Upper lobe of left lung (tissue), 6 donors: ENCODE results near the gene ACOXL. TPM values are rescaled to one million over a fixed set of nuclear protein-coding genes. Genes with fewer than 3 reads are reported as not detected.
"Not testable (repeated sequence)": the region's sequence is repeated elsewhere in the genome, so short reads cannot be mapped to it uniquely, and the experiment has no call there.

ENCODE experiments used
- ATAC-seq, 2 donors: fragments of 200-7000 bp; cut with Tn5 transposase; one replicate each; pipeline ENCODE4 v1.9.1; 2022; ENCODE audit warnings: mild to moderate bottlenecking in 2 of 2, moderate library complexity in 2 of 2; ENCODE audit not compliant: low FRiP score in 2 of 2
- DNase-seq, 2 donors: peaks; one replicate each; pipeline ENCODE4 v3.0.0-alpha.2; 2019 to 2020
- H3K27ac ChIP-seq, 4 donors: fragments of 200-600 bp; sonication (generic); one replicate each; pipeline ENCODE4 v1.5.1; 2016 to 2019
- H3K27me3 ChIP-seq, 4 donors: fragments of 200-600 bp; sonication (generic); one replicate each; pipeline ENCODE4 v1.5.1; 2017 to 2019
- H3K36me3 ChIP-seq, 4 donors: fragments of 200-600 bp; sonication (generic); one replicate each; pipeline ENCODE4 v1.5.1; 2016 to 2019
- H3K4me1 ChIP-seq, 4 donors: fragments of 200-600 bp; sonication (generic); one replicate each; pipeline ENCODE4 v1.5.1; 2018 to 2019
- H3K4me3 ChIP-seq, 4 donors: fragments of 200-600 bp; sonication (generic); one replicate each; pipeline ENCODE4 v1.5.1; 2017 to 2019; ENCODE audit warnings: mild to moderate bottlenecking in 2 of 4, moderate library complexity in 1 of 4
- H3K9me3 ChIP-seq, 4 donors: fragments of 200-600 bp; sonication (generic); one replicate each; pipeline ENCODE4 v1.5.1; 2018 to 2019
- CTCF ChIP-seq, 6 experiments: fragments of 450-650 bp in 4 of 6; fragments of 200-600 bp in 2 of 6; sonication (generic) in 2 of 6; IDR thresholded peaks; one replicate each; pipeline ENCODE4 v1.5.1; 2016 to 2019; ENCODE audit warnings: antibody characterized with exemption in 6 of 6
- EP300 ChIP-seq, 4 donors: sonication (generic); formaldehyde crosslinking; IDR thresholded peaks; one replicate each; pipeline ENCODE4 v1.5.1; 2017; ENCODE audit warnings: antibody characterized with exemption in 4 of 4, control low read depth in 2 of 4
- POLR2A ChIP-seq, 4 donors: fragments of 450-650 bp; IDR thresholded peaks; one replicate each; pipeline ENCODE4 v1.5.1; 2016 to 2017; ENCODE audit warnings: antibody characterized with exemption in 4 of 4, mild to moderate bottlenecking in 2 of 4
- POLR2AphosphoS5 ChIP-seq, 2 donors: sonication (generic); formaldehyde crosslinking; IDR thresholded peaks; one replicate each; pipeline ENCODE4 v1.5.1; 2017; ENCODE audit warnings: antibody characterized with exemption in 2 of 2
- WGBS, 2 donors: methylation state at CpG; one replicate each; pipeline ENCODE4 v1.1.5; 2017 to 2018; 5-methylcytosine and 5-hydroxymethylcytosine counted together
- total RNA-seq, 6 donors: library from RNA; depleted of rRNA in 4 of 6; stranded (reverse); fragments of >200 nt in 4 of 6; gene quantifications; one replicate each; pipeline versions ENCODE4 v1.1.0 to v1.2.1, GENCODE V29; 2016 to 2021
- donor health status: DM: no; HTN: no; CAD: no; lungs with moderate emphysema.
- donor health status: DM: no; HTN: yes; CAD: no; lungs with severe emphysema.

The ACOXL gene
- total RNA-seq, 6 donors from 2014 or later, result 30.2 to 128 (median 38.0) TPM

GRCh38 chr2:110690083-110690965 is 42.0 kb upstream of the ACOXL start:
- H3K27me3 ChIP-seq, result no peaks in the 10 kb centered on the region
- H3K27ac ChIP-seq, result no peak overlapping the region
- no peaks in the 10 kb centered on the region for H3K36me3 ChIP-seq
- no peak overlapping the region for H3K4me3 ChIP-seq
- TF ChIP-seq CTCF (IDR thresholded peaks at IDR 0.05) (no peak), POLR2AphosphoS5 (IDR thresholded peaks at IDR 0.05) (no peak), EP300 (IDR thresholded peaks at IDR 0.05) (no peak), POLR2A (IDR thresholded peaks at IDR 0.05) (no peak)
- H3K4me1 ChIP-seq, result no peaks in the 10 kb centered on the region
- DNase-seq, result no peak
- no peak for ATAC-seq
- peaks cover 0 to 6% (median 4%) of the 10 kb centered on the region in 4 donors for H3K9me3 ChIP-seq
- WGBS, 2 donors, result 89 to 90% methylated on average over 4 of the region's 4 CpGs

GRCh38 chr2:110691612-110692258 is 40.6 kb upstream of the ACOXL start:
- Histone ChIP-seq H3K4me3 (no peak overlapping the region), H3K4me1 (no peaks in the 10 kb centered on the region), H3K27ac (no peak overlapping the region), H3K36me3 (no peaks in the 10 kb centered on the region), H3K9me3 (peaks cover 0 to 6% (median 4%) of the 10 kb centered on the region in 4 donors), H3K27me3 (no peaks in the 10 kb centered on the region)
- no peak for DNase-seq
- ATAC-seq, result no peak
- 91 to 97% methylated on average over 11 of the region's 11 CpGs for WGBS, 2 donors
- TF ChIP-seq POLR2A (IDR thresholded peaks at IDR 0.05) (no peak), CTCF (IDR thresholded peaks at IDR 0.05) (no peak), POLR2AphosphoS5 (IDR thresholded peaks at IDR 0.05) (no peak), EP300 (IDR thresholded peaks at IDR 0.05) (no peak)

GRCh38 chr2:110695146-110695898 is 37.1 kb upstream of the ACOXL start:
- not testable (repeated sequence) for H3K36me3 ChIP-seq, DNase-seq, H3K4me3 ChIP-seq, H3K9me3 ChIP-seq, H3K27me3 ChIP-seq, H3K27ac ChIP-seq, ATAC-seq, H3K4me1 ChIP-seq
- WGBS, 2 donors, result 29 to 40% methylated on average over 5 of the region's 5 CpGs

- H3K36me3 ChIP-seq, ATAC-seq, DNase-seq, H3K4me3 ChIP-seq, H3K9me3 ChIP-seq, H3K27ac ChIP-seq, H3K4me1 ChIP-seq, H3K27me3 ChIP-seq: not testable (repeated sequence)
- WGBS, 2 donors, result no CpG with 5 or more reads among the region's 6 CpGs
Observed at GRCh38 chr2:110698253-110698652, 34.1 kb upstream of the ACOXL start.

- Histone ChIP-seq H3K9me3 (no peaks in the 10 kb centered on the region), H3K4me1 (peaks cover 0 to 3% (median 0%) of the 10 kb centered on the region in 4 donors), H3K4me3 (no peak overlapping the region), H3K27me3 (no peaks in the 10 kb centered on the region), H3K36me3 (no peaks in the 10 kb centered on the region), H3K27ac (no peak overlapping the region)
- DNase-seq (no peak), ATAC-seq (no peak)
- 45 to 46% methylated on average over 2 of the region's 2 CpGs for WGBS, 2 donors
- TF ChIP-seq POLR2A (IDR thresholded peaks at IDR 0.05), result no peak
- no peak for TF ChIP-seq EP300 (IDR thresholded peaks at IDR 0.05)
- TF ChIP-seq CTCF (IDR thresholded peaks at IDR 0.05), result no peak
- no peak for TF ChIP-seq POLR2AphosphoS5 (IDR thresholded peaks at IDR 0.05)
Observed at GRCh38 chr2:110702514-110703380, 29.6 kb upstream of the ACOXL start.
